Thoracic aorta (tissue), 2 donors: ENCODE measurements around the gene ERGIC3. TPM values are rescaled to one million over a fixed set of nuclear protein-coding genes. Genes with fewer than 3 reads are reported as not detected.
"Not testable (repeated sequence)": the region's sequence is repeated elsewhere in the genome, so short reads cannot be mapped to it uniquely, and the experiment has no call there.

Experiments used
- ATAC-seq: fragments of 150-250 bp; one replicate; pipeline ENCODE4 v1.8.0; 2017; ENCODE audit warnings: low read depth; ENCODE audit not compliant: insufficient number of reproducible peaks, low FRiP score
- DNase-seq: peaks from one replicate; pipeline ENCODE4 v3.0.0-alpha.2; 2020; ENCODE audit warnings: low spot score
- H3K27ac ChIP-seq, 2 donors: fragments of 200-600 bp; sonication (generic); 1 replicate in 1 of 2; 2 replicates in 1 of 2; pipeline ENCODE4 v1.5.1; 2016; ENCODE audit warnings: mild to moderate bottlenecking in 2 of 2, moderate library complexity in 2 of 2
- H3K27me3 ChIP-seq: fragments of 200-600 bp; sonication (generic); replicated peaks from 2 replicates; pipeline ENCODE4 v1.6.0; 2016; ENCODE audit warnings: mild to moderate bottlenecking; ENCODE audit not compliant: insufficient read depth
- H3K36me3 ChIP-seq: fragments of 200-600 bp; sonication (generic); one replicate; pipeline ENCODE4 v1.5.1; 2016
- H3K4me1 ChIP-seq, 2 donors: fragments of 200-600 bp; sonication (generic); 1 replicate in 1 of 2; 2 replicates in 1 of 2; pipeline versions ENCODE4 v1.5.1 to v1.6.0; 2016; ENCODE audit warnings: low read depth in 2 of 2, mild to moderate bottlenecking in 1 of 2; ENCODE audit not compliant: control insufficient read depth in 1 of 2
- H3K4me3 ChIP-seq: fragments of 200-600 bp; sonication (generic); 2 replicates; pipeline ENCODE4 v1.5.1; 2016; ENCODE audit warnings: mild to moderate bottlenecking
- H3K9me3 ChIP-seq: fragments of 200-600 bp; sonication (generic); 2 replicates; pipeline ENCODE4 v1.5.1; 2016
- CTCF ChIP-seq: fragments of 200-600 bp; sonication (generic); IDR thresholded peaks from one replicate; pipeline ENCODE4 v1.5.1; 2019; ENCODE audit warnings: antibody characterized with exemption
- total RNA-seq, 2 donors: library from RNA; depleted of rRNA; stranded (reverse); fragments of >200 nt; gene quantifications; one replicate each; pipeline versions ENCODE4 v1.1.0 to v1.2.3, GENCODE V29; 2016

ERGIC3 gene
- total RNA-seq, 2 donors from 2014 or later = 119 to 188 TPM

GRCh38 chr20:35546127-35546526 lies 4.2 kb downstream of the ERGIC3 start:
- H3K27ac ChIP-seq = no peak overlapping the region
- ATAC-seq = no peak
- H3K4me3 ChIP-seq = no peak overlapping the region
- no peaks in the 10 kb centered on the region for H3K9me3 ChIP-seq
- peaks cover 6 to 10% of the 10 kb centered on the region in 2 donors for H3K4me1 ChIP-seq
- no peak for DNase-seq
- no peak for TF ChIP-seq CTCF
- no peaks in the 10 kb centered on the region for H3K27me3 ChIP-seq
- H3K36me3 ChIP-seq = peaks cover 19% of the 10 kb centered on the region

DNA sequence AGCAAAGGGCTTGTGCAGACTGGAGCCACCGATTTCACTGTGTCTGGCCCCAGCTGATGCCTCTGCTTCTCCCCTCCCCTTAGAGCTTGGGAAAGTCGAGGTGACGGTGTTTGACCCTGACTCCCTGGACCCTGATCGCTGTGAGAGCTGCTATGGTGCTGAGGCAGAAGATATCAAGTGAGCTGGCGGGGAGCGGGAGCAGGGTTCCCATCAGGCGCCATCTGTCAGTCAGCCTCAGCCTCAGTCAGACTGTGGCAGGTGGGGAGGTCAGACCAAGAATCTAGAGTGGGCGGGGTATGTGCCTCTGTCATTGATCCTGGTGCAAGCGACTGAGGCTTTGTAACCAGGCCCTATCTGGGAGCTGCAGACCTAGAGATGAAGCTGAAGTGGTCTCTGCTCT lies 5.5 kb downstream of the ERGIC3 start:
- H3K36me3 ChIP-seq = peaks cover 30% of the 10 kb centered on the region
- ATAC-seq = no peak
- H3K27ac ChIP-seq = no peak overlapping the region
- TF ChIP-seq CTCF = no peak
- H3K4me3 ChIP-seq = no peak overlapping the region
- H3K4me1 ChIP-seq = peaks cover 3 to 8% of the 10 kb centered on the region in 2 donors
- H3K27me3 ChIP-seq = no peaks in the 10 kb centered on the region
- no peak for DNase-seq
- no peaks in the 10 kb centered on the region for H3K9me3 ChIP-seq

GRCh38 chr20:35551503-35551902 lies 9.6 kb downstream of the ERGIC3 start:
- H3K27me3 ChIP-seq = no peaks in the 10 kb centered on the region
- no peaks in the 10 kb centered on the region for H3K9me3 ChIP-seq
- DNase-seq (no peak), ATAC-seq (no peak)
- H3K27ac ChIP-seq = no peak overlapping the region
- H3K4me1 ChIP-seq = no peaks in the 10 kb centered on the region
- H3K4me3 ChIP-seq = no peak overlapping the region
- TF ChIP-seq CTCF = no peak
- peaks cover 36% of the 10 kb centered on the region for H3K36me3 ChIP-seq

GRCh38 chr20:35552914-35553313 lies 11.0 kb downstream of the ERGIC3 start:
- no peak for TF ChIP-seq CTCF
- H3K36me3 ChIP-seq = peaks cover 49% of the 10 kb centered on the region
- DNase-seq (no peak), ATAC-seq (no peak)
- no peaks in the 10 kb centered on the region for H3K4me1 ChIP-seq
- H3K4me3 ChIP-seq = no peak overlapping the region
- no peaks in the 10 kb centered on the region for H3K27me3 ChIP-seq
- no peak overlapping the region for H3K27ac ChIP-seq
- H3K9me3 ChIP-seq = no peaks in the 10 kb centered on the region

- not testable (repeated sequence) for H3K9me3 ChIP-seq, H3K4me3 ChIP-seq, ATAC-seq, H3K27me3 ChIP-seq, DNase-seq, H3K27ac ChIP-seq, H3K4me1 ChIP-seq
- H3K36me3 ChIP-seq = peaks cover 39% of the 10 kb centered on the region
These were observed 13.6 kb downstream of the ERGIC3 start for GRCh38 chr20:35555461-35555860.

- H3K36me3 ChIP-seq = peaks cover 34% of the 10 kb centered on the region
- H3K27me3 ChIP-seq = no peaks in the 10 kb centered on the region
- H3K27ac ChIP-seq = no peak overlapping the region
- no peak for TF ChIP-seq CTCF
- DNase-seq (no peak), ATAC-seq (no peak)
- no peaks in the 10 kb centered on the region for H3K9me3 ChIP-seq
- no peaks in the 10 kb centered on the region for H3K4me1 ChIP-seq
- H3K4me3 ChIP-seq = no peak overlapping the region
These were observed 14.2 kb downstream of the ERGIC3 start for GRCh38 chr20:35555951-35556645.
